Amniotic stem cell (primary cell): Measurements from ENCODE around the gene GCC1.

Experiments
- DNase-seq: peaks from one replicate; lab custom pipeline; 2025; lab: John Stamatoyannopoulos, UW

GCC1 gene

DNA sequence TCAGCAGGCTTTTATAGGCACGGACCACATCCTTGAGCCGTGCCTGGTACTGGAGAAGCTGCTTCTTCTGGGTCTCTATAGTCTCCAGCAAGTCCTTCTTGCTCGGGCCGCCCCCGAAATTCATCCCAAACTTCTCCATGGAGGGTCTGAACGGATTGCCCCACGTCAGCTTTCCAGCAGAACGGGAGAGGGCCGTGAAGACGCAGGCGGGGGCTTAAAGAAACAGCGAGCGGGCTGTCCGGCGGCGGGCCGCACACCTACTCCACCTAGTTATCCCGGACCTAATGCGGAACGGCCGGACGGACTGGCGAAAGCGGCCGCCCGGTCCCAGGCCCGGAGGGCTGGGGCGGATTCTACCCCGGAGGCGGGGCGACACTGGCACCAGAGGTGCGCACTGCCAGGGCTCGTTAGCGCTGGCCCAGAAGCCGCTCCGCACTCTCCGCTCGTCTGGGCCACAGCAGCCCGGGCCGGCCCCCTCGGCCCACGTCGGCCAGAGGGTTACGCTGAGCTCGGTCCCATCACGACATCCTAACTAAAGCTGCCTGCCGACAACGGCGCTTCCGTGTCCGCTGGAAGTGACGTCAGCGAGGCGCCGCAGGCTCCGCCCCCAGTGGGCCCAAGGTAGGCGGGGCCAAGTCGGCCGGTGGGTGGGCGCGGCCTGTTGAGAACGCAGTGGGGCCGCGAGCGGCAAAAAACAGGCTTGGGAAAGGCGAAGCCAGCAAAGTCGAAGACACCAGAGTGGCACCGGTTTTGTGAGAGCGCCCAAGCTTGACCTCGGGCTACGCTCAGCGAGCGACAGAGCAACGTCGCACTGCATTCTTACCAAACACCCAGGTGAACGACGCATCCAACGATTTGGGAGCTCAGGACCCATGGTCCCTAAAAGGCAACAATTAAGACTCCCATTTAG, at the start of gene GCC1:
TSS of gene GCC1 (minus strand) at position 553 of the 910 bp plus-strand sequence. CDS start at position 139, 414 bp downstream.
- DNase-seq = peak; percentile 79

- no peak for DNase-seq
These were observed 47.0 kb upstream of the GCC1 start for GRCh38 chr7:127632276-127632910.

DNA sequence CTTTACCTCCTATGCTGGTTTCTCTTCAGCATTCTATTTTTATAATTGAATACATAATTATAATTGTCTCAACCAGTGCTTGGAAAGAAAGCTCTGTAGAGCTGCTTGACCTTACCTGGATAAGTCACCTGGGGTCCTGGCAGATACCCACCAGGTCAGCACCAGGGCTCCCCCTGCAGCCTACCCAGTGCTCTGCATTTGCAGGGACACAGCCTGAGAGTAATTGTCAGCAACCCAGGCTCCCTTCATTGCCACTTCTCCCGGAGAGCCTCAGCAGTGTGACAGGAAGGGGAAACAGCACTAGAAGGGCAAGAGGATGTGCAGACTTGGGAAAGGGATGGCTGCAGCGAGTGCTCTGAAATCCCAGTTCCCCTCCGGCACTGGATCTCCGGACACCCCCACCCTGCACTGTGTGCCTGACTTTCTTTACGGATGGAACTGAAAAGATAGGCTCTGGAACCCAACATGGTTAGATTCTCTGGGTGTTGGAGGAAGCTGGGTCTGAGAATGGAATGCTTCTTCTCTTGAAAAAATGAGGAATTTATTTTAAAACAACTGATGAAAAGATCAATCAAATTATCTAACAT, 44.0 kb upstream of the GCC1 start:
- no peak for DNase-seq

DNA sequence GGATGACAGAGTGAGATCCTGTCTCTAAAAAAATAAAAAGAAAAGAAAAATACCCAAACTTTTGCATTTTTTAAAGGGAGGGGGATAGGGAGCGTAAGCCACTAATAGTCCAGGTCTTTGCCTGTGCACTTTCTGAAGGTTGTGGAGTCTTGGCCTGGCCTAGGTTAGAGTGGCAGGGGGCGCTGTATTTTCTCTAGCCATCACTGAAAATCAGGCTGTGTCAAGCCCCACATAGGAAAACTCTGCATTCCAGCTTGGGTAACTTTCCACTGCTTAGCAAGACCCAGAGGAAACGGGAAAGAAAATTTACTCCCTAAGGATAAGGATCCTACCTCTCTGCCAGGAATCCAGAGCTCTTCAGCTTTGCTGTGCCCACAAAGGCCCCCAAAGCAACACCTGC, 43.0 kb upstream of the GCC1 start:
- no peak for DNase-seq

DNA sequence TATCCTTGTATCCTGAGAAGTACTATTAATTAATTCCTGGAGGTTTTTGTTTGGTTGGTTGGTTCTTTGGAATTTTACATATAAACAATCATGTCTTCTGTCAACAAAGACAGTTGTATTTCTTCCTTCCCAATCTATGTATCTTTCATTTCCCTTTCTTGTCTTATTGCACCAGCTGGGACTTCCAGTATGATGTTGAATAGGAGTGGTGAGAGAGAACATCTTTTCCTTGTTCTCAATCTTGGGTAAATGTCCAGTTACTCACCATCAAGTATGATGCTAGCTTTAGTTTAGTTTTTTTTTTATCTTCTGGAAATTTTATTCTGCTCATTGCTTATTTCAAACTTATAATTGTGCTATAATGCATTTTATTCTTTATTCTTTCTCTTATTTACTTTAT, 39.9 kb upstream of the GCC1 start:
- DNase-seq = no peak

GRCh38 chr7:127620406-127621233, 35.2 kb upstream of the GCC1 start:
- no peak for DNase-seq

GRCh38 chr7:127619681-127620405, 34.4 kb upstream of the GCC1 start:
- DNase-seq = no peak

DNA sequence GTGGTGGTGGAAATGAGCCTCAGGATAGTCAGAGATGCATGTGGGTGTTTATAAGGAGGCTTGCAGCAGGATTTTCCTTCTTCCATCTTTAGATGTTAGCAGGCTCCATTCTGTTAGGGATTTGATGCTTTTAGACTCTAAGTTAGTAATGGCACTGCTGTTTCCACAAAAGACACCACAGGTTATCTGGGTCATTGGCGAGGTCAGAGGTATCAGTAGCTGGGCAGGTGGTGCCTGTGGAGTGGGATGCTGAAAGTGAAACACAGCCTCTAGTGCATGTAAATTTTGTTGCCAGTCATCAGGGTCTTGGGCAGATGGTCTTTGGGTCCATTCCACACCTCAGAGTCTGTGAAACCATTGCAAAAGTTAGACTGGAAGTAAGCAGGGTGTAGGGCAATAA, 33.4 kb upstream of the GCC1 start:
- DNase-seq = no peak

- no peak for DNase-seq
These were observed 32.6 kb upstream of the GCC1 start, which contains the start of gene PAX4 for GRCh38 chr7:127618042-127618441. PAX4 (minus strand) TSS chr7:127618142; CDS start chr7:127615928, 2,214 bp downstream.

- DNase-seq = no peak
These were observed 31.3 kb upstream of the GCC1 start for GRCh38 chr7:127616724-127617123.

GRCh38 chr7:127612263-127612662, 26.9 kb upstream of the GCC1 start:
- no peak for DNase-seq

DNA sequence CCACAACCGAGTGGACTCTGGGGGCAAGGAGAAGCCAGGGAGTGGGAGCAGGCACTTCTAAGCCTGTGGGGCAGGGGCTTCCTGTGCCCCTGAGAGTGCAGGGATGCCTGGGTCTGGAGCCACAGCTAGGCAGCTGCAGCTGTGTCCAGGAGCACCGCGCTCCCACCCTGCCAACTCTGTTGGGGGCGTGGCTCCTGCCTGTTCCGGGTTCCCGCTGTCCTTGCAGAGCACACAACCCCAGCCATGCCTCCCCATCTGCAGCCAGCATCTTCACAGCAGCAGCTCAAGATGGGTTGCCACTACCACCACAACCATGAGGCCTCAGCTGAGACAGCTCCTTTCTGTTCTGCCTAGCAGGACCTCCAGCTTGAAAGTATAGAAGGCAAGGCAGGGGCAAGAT, 23.9 kb upstream of the GCC1 start:
- no peak for DNase-seq

- DNase-seq = no peak
These were observed 23.1 kb upstream of the GCC1 start for GRCh38 chr7:127608446-127608845.

- no peak for DNase-seq
These were observed 15.5 kb upstream of the GCC1 start for GRCh38 chr7:127600885-127601284.

GRCh38 chr7:127598318-127598717, 12.9 kb upstream of the GCC1 start:
- DNase-seq = no peak

DNA sequence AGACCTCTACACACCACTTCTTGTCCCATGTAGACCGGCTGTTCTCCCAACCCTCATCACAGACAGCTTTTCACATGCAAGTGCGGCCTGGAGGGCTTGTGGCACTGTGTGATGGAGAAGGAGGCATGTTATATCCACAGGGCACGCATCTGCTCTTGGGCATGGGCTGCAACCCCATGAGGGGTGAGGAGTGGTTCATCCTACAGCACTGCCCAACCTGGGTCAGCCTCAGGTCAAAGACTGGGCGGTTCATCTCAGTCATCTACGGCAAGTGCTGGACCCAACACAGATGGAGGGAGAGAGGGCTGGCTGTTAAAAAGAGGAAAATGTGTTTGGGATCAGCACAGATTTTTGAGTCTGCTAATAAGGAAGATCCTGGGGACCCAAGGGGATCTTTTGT, 10.3 kb upstream of the GCC1 start:
- DNase-seq = no peak

GRCh38 chr7:127594490-127594889, 9.1 kb upstream of the GCC1 start:
- DNase-seq = no peak

- no peak for DNase-seq
These were observed 7.2 kb upstream of the GCC1 start for GRCh38 chr7:127592550-127592949.

- no peak for DNase-seq
These were observed 6.2 kb upstream of the GCC1 start for GRCh38 chr7:127591591-127591990.

DNA sequence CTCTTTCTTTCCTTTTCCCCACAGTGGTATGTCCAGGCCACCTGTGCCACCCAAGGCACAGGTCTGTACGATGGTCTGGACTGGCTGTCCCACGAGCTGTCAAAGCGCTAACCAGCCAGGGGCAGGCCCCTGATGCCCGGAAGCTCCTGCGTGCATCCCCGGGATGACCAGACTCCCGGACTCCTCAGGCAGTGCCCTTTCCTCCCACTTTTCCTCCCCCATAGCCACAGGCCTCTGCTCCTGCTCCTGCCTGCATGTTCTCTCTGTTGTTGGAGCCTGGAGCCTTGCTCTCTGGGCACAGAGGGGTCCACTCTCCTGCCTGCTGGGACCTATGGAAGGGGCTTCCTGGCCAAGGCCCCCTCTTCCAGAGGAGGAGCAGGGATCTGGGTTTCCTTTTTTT, 5.8 kb upstream of the GCC1 start:
- DNase-seq = no peak

DNA sequence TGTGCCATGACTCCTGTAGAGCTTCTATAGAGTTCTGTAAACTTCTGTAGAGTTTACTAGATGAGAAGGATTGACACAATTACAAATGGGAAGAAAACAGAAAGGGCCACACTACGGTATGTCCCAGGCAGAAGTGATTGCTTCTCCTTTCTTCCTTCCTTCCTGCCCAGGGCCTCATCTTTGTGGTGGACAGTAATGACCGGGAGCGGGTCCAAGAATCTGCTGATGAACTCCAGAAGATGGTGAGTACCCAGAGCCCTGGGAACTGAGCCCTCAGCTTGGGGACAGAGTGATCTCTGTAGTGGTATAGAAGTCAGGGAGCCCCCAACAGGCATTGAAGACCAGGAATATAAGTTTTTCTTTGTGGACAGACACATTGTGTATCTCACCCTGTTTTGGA, 4.5 kb upstream of the GCC1 start:
- no peak for DNase-seq
